ENCODE measurements around the gene DNM3. TPM values are rescaled to one million over a fixed set of nuclear protein-coding genes. Genes with fewer than 3 reads are reported as not detected.

Gene DNM3
- total RNA-seq, 1 donor from 2014 or later, result 2.7 TPM

GRCh38 chr1:172134087-172134731 is 292.9 kb downstream of the DNM3 start:
- Histone ChIP-seq H3K27me3 (ENCODE audit: control insufficient read depth, insufficient read depth, low read length) (no peaks in the 10 kb centered on the region), H3K36me3 (ENCODE audit: control insufficient read depth, insufficient read depth, low read length) (no peaks in the 10 kb centered on the region), H3K4me3 (ENCODE audit: low read depth, low read length) (no peak overlapping the region)
- no peak for DNase-seq (ENCODE audit: low read depth)
- TF ChIP-seq, protein P1, sequence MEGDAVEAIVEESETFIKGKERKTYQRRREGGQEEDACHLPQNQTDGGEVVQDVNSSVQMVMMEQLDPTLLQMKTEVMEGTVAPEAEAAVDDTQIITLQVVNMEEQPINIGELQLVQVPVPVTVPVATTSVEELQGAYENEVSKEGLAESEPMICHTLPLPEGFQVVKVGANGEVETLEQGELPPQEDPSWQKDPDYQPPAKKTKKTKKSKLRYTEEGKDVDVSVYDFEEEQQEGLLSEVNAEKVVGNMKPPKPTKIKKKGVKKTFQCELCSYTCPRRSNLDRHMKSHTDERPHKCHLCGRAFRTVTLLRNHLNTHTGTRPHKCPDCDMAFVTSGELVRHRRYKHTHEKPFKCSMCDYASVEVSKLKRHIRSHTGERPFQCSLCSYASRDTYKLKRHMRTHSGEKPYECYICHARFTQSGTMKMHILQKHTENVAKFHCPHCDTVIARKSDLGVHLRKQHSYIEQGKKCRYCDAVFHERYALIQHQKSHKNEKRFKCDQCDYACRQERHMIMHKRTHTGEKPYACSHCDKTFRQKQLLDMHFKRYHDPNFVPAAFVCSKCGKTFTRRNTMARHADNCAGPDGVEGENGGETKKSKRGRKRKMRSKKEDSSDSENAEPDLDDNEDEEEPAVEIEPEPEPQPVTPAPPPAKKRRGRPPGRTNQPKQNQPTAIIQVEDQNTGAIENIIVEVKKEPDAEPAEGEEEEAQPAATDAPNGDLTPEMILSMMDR (IDR thresholded peaks at IDR 0.05; ENCODE audit: insufficient read depth, low read length, poor library complexity, severe bottlenecking), result no peak

DNA sequence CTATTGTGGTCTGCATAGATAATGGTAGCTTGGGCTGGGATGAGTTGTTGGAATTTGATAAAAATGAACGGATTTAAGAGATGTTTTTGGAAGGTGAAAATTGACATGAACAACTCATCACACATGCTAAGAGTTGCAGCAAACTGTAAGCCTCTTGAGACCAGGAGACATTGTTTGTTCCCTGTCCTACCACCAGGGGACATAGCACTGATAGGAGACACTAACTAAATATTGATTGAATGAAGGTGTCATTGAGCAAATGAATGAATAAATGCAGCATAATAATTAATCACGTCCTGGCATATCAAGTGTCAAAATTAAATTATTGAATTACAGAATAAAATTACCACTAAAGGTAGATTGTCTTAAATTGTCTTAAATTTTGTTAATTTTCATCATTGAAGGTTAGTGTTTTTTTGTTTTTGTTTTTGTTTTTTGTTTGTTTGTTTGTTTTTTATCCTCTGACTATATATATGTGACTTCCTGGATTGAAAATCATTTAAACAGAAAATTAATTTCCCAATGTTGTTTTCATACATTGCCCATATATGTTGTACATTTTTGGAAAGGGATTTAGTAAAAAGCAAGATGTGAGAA is 293.9 kb downstream of the DNM3 start:
- Histone ChIP-seq H3K27me3 (ENCODE audit: control insufficient read depth, insufficient read depth, low read length) (no peaks in the 10 kb centered on the region), H3K36me3 (ENCODE audit: control insufficient read depth, insufficient read depth, low read length) (no peaks in the 10 kb centered on the region), H3K4me3 (ENCODE audit: low read depth, low read length) (no peak overlapping the region)
- TF ChIP-seq, protein P1 (IDR thresholded peaks at IDR 0.05; ENCODE audit: insufficient read depth, low read length, poor library complexity, severe bottlenecking), result peak; percentile 35
- DNase-seq (ENCODE audit: low read depth), result no peak

DNA sequence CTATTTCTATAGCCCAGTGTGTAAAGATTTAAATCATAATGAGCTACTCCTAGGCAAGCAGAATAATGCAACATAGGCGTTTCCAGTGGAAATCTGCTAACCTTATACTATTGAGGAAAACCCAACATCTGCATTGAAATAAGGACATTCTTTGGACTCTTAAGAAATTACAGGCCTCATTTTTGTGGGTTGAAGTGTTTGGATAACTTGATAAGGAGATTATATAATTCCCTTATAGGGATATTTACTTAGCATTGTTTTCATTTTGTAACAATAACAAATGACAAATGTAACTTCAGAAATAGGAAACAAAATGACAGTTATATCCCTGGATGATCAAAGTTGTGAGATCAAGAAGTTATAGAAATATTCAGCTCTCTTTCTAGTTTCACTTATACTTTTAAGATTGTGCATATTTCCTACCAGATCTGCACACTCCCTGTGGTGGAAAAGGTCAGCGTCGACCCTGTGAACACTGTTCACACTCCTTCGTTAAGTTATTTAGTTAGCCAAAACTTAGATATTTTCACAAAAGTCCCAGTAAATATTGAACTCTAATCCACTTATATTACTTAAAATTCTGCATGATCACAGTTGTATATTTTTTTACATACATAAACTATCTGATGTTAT is 294.8 kb downstream of the DNM3 start:
- TF ChIP-seq, protein P1 (IDR thresholded peaks at IDR 0.05; ENCODE audit: insufficient read depth, low read length, poor library complexity, severe bottlenecking), result no peak
- H3K27me3 ChIP-seq (ENCODE audit: control insufficient read depth, insufficient read depth, low read length), result no peaks in the 10 kb centered on the region
- no peak overlapping the region for H3K4me3 ChIP-seq (ENCODE audit: low read depth, low read length)
- no peak for DNase-seq (ENCODE audit: low read depth)
- H3K36me3 ChIP-seq (ENCODE audit: control insufficient read depth, insufficient read depth, low read length), result no peaks in the 10 kb centered on the region

- TF ChIP-seq, protein P1 (IDR thresholded peaks at IDR 0.05; ENCODE audit: insufficient read depth, low read length, poor library complexity, severe bottlenecking), result no peak
- H3K4me3 ChIP-seq (ENCODE audit: low read depth, low read length), result no peak overlapping the region
Observed at GRCh38 chr1:172136925-172137324, 295.6 kb downstream of the DNM3 start.

GRCh38 chr1:172137703-172138454 is 296.6 kb downstream of the DNM3 start:
- Histone ChIP-seq H3K36me3 (ENCODE audit: control insufficient read depth, insufficient read depth, low read length) (no peaks in the 10 kb centered on the region), H3K4me3 (ENCODE audit: low read depth, low read length) (no peak overlapping the region), H3K27me3 (ENCODE audit: control insufficient read depth, insufficient read depth, low read length) (no peaks in the 10 kb centered on the region)
- DNase-seq (ENCODE audit: low read depth), result no peak
- TF ChIP-seq, protein P1 (IDR thresholded peaks at IDR 0.05; ENCODE audit: insufficient read depth, low read length, poor library complexity, severe bottlenecking), result no peak

More at GRCh38 chr1:172136925-172137324, 295.6 kb downstream of the DNM3 start:
- H3K27me3 ChIP-seq (ENCODE audit: control insufficient read depth, insufficient read depth, low read length), result no peaks in the 10 kb centered on the region
- H3K36me3 ChIP-seq (ENCODE audit: control insufficient read depth, insufficient read depth, low read length), result no peaks in the 10 kb centered on the region
- no peak for DNase-seq (ENCODE audit: low read depth)
